ENCODE measurements around the gene TUBGCP2. TPM values are rescaled to one million over a fixed set of nuclear protein-coding genes. Genes with fewer than 3 reads are reported as not detected.

The TUBGCP2 gene
- total RNA-seq, 1 experiment from 2014 or later = 52.4 TPM

- no peak within 1 kb of the TSS for H2AK5ac ChIP-seq (ENCODE audit: insufficient read length, low read length)
- H2BK120ac ChIP-seq (ENCODE audit: low read depth, low read length, poor library complexity, severe bottlenecking) = no peak within 1 kb of the TSS
- H3K23ac ChIP-seq (ENCODE audit: insufficient read length, low read depth, low read length) = no peak within 1 kb of the TSS
- H3K14ac ChIP-seq (ENCODE audit: insufficient read depth, low read length) = 0 out of 2 replicates have a peak within 1 kb of the TSS, but pooled peaks have one; percentile 6
- H2AFZ ChIP-seq (ENCODE audit: low read length) = no peak within 1 kb of the TSS
- no peaks in the 10 kb centered on the region; the same call in 1 of the 2 replicates for H3K27me3 ChIP-seq (ENCODE audit: insufficient read depth, low read length)
- Mint-ChIP-seq H3K4me1 (peaks cover 3 to 7% of the 10 kb centered on the region in 2 experiments; a peak in 3 of 4 replicates), H3K36me3 (ENCODE audit: insufficient read depth in 1 of 3, low read depth in 3 of 3) (peaks cover 0 to 11% (median 3%) of the 10 kb centered on the region in 3 experiments; a peak in 4 of 7 replicates), H3K4me3 (peak within 1 kb of the TSS; percentile 48 to 67), H3K9me3 (no peaks in the 10 kb centered on the region), H3K27me3 (ENCODE audit: low read depth) (peaks cover 11% of the 10 kb centered on the region), H3K27ac (peak within 1 kb of the TSS in 1 of 3 experiments; percentile 48; a peak in 1 of 7 replicates)
- no peak within 1 kb of the TSS for H3K18ac ChIP-seq (ENCODE audit: insufficient read length, low read depth, low read length)
- no peak within 1 kb of the TSS for H2BK15ac ChIP-seq (ENCODE audit: low read depth, low read length)
- H2BK5ac ChIP-seq (ENCODE audit: insufficient read length, low read length) = no peak within 1 kb of the TSS
- no CpG with 5 or more reads among the region's 63 CpGs for WGBS (ENCODE audit: extremely low coverage, insufficient read length, low lambda C conversion rate)
- no peaks in the 10 kb centered on the region for H3K79me1 ChIP-seq (ENCODE audit: insufficient read depth, low read depth, low read length, poor library complexity, severe bottlenecking)
- DNase-seq = peak; percentile 90
- no peak within 1 kb of the TSS for H3T11ph ChIP-seq (ENCODE audit: low read length)
- no peak within 1 kb of the TSS for H4K5ac ChIP-seq (ENCODE audit: insufficient read length, low read depth, low read length)
- no peaks in the 10 kb centered on the region for H3K79me2 ChIP-seq (ENCODE audit: insufficient read depth, low read length)
- H4K8ac ChIP-seq (replicated peaks; ENCODE audit: insufficient read length, low read depth, low read length) = no peak within 1 kb of the TSS
- H2BK20ac ChIP-seq (ENCODE audit: low read depth, low read length, poor library complexity, severe bottlenecking) = no peak within 1 kb of the TSS
- H3K56ac ChIP-seq (ENCODE audit: insufficient read length, low read depth, low read length) = no peak within 1 kb of the TSS
- H3K4me2 ChIP-seq (ENCODE audit: insufficient read depth, insufficient read length, low read length) = peak within 1 kb of the TSS; percentile 37
- H3K9me3 ChIP-seq (ENCODE audit: control insufficient read depth, low read depth, low read length) = no peaks in the 10 kb centered on the region
- no peak within 1 kb of the TSS for H3K4ac ChIP-seq (ENCODE audit: low read depth, low read length)
- TF ChIP-seq CTCF (conservative IDR thresholded peaks at IDR 0.05) = peak; percentile 19; the same call in 1 of the 3 replicates
- H3K27ac ChIP-seq (ENCODE audit: insufficient read length, low read depth, low read length) = no peak within 1 kb of the TSS
- H3K9ac ChIP-seq (ENCODE audit: extremely low read depth, insufficient read length, low read length) = no peak within 1 kb of the TSS
- no peak within 1 kb of the TSS for H2BK12ac ChIP-seq (ENCODE audit: insufficient read length, low read depth, low read length)
- H4K91ac ChIP-seq (ENCODE audit: insufficient read length, low read depth, low read length) = no peak within 1 kb of the TSS
- H3K4me1 ChIP-seq (ENCODE audit: insufficient read depth, low read length) = no peaks in the 10 kb centered on the region
- peaks cover 7% of the 10 kb centered on the region for H3K23me2 ChIP-seq (ENCODE audit: insufficient read length, low read depth, low read length, poor library complexity, severe bottlenecking)
- H4K20me1 ChIP-seq (ENCODE audit: control insufficient read depth, insufficient read depth, insufficient read length) = no peaks in the 10 kb centered on the region
Observed at GRCh38 chr10:133276435-133277201, 32.1 kb downstream of the TUBGCP2 start, which contains the start of gene ADAM8. ADAM8 (minus strand) TSS chr10:133276868; CDS start chr10:133276817, 51 bp downstream.

Data from H9 (cell line).